SK-N-SH (cell line): ENCODE measurements around the gene IL1RL2. TPM values are rescaled to one million over a fixed set of nuclear protein-coding genes. Genes with fewer than 3 reads are reported as not detected.
A peak's percentile ranks its signal among the peaks of the same experiment; 100 is the strongest.

Experiments
- CTCF ChIA-PET: fragments of 300-600, 350-600 bp; formaldehyde crosslinking; extraction: SDS; loops from one replicate; lab custom pipeline; 2021; lab: Yijun Ruan, JAX
- POLR2A ChIA-PET: fragments of 350-600 bp; sonication (Branson Sonifier 250); formaldehyde crosslinking; extraction: SDS; loops from one replicate; lab custom pipeline; 2020; ENCODE audit warnings: antibody characterized with exemption, inconsistent platforms; lab: Yijun Ruan, JAX
- DNase-seq: peaks from one replicate; pipeline ENCODE4 v3.0.0; 2012
- H2AFZ ChIP-seq: fragments of 200-600 bp; sonication (generic); 2 replicates; pipeline ENCODE4 v1.8.1; 2016; ENCODE audit warnings: antibody characterized with exemption, mild to moderate bottlenecking, low read depth
- H3F3A ChIP-seq: fragments of 200-600 bp; sonication (generic); replicated peaks from 2 replicates; pipeline ENCODE3; 2016; ENCODE audit warnings: antibody characterized with exemption, mild to moderate bottlenecking; ENCODE audit not compliant: insufficient read depth
- H3K27ac ChIP-seq, 2 experiments: fragments of 200-500 bp in 1 of 2; fragments of 200-600 bp in 1 of 2; sonication (Bioruptor generic) in 1 of 2; sonication (generic), shearing (Covaris generic) in 1 of 2; 2 replicates each; pipeline versions ENCODE4 v1.5.1 to v1.6.1; 2014 to 2016; ENCODE audit warnings: low read depth in 2 of 2, inconsistent platforms in 1 of 2, low read length in 1 of 2, mild to moderate bottlenecking in 1 of 2, mixed read lengths in 1 of 2
- H3K27me3 ChIP-seq: fragments of 200-600 bp; sonication (generic), shearing (Covaris generic); 2 replicates; pipeline ENCODE4 v1.6.1; 2016; ENCODE audit warnings: mixed run types; ENCODE audit not compliant: insufficient read depth
- H3K36me3 ChIP-seq, 2 experiments: fragments of 200-500 bp in 1 of 2; fragments of 200-600 bp in 1 of 2; sonication (Bioruptor generic) in 1 of 2; sonication (generic) in 1 of 2; replicated peaks in 1 of 2; 2 replicates each; pipeline versions ENCODE3 to v1.5.1; 2014 to 2016; ENCODE audit warnings: low read length in 1 of 2, mild to moderate bottlenecking in 1 of 2; ENCODE audit not compliant: insufficient read depth in 2 of 2, control insufficient read depth in 1 of 2
- H3K4me1 ChIP-seq, 2 experiments: fragments of 200-500 bp in 1 of 2; fragments of 200-600 bp in 1 of 2; sonication (Bioruptor generic) in 1 of 2; sonication (generic), shearing (Covaris generic) in 1 of 2; 2 replicates each; pipeline versions ENCODE4 v1.5.1 to v1.6.1; 2014 to 2016; ENCODE audit warnings: low read depth in 1 of 2, low read length in 1 of 2, mixed run types in 1 of 2; ENCODE audit not compliant: insufficient read depth in 2 of 2, control insufficient read depth in 1 of 2
- H3K4me2 ChIP-seq: fragments of 200-600 bp; sonication (generic), shearing (Covaris generic); 2 replicates; pipeline ENCODE4 v1.6.1; 2017; ENCODE audit warnings: mixed run types
- H3K4me3 ChIP-seq, 2 experiments: fragments of 200-500 bp in 1 of 2; fragments of 200-600 bp in 1 of 2; sonication (Bioruptor generic) in 1 of 2; sonication (generic), shearing (Covaris generic) in 1 of 2; 2 replicates each; pipeline versions ENCODE4 v1.5.1 to v1.8.1; 2014 to 2016; ENCODE audit warnings: low read depth in 2 of 2, inconsistent platforms in 1 of 2, low read length in 1 of 2, mild to moderate bottlenecking in 1 of 2, mixed read lengths in 1 of 2, moderate library complexity in 1 of 2
- H3K79me2 ChIP-seq: fragments of 200-600 bp; sonication (generic); 2 replicates; pipeline ENCODE4 v1.8.1; 2017; ENCODE audit warnings: mild to moderate bottlenecking; ENCODE audit not compliant: insufficient read depth
- H3K9ac ChIP-seq: fragments of 200-600 bp; sonication (generic); 2 replicates; pipeline ENCODE4 v1.6.1; 2017; ENCODE audit warnings: mixed run types
- H3K9me2 ChIP-seq: fragments of 200-600 bp; sonication (generic); 2 replicates; pipeline ENCODE4 v1.6.1; 2017; ENCODE audit warnings: mixed run types
- H3K9me3 ChIP-seq: fragments of 200-600 bp; sonication (generic); 2 replicates; pipeline ENCODE4 v1.6.1; 2017; ENCODE audit warnings: mixed run types, mild to moderate bottlenecking, moderate library complexity
- H4K20me1 ChIP-seq: fragments of 200-600 bp; sonication (generic); 2 replicates; pipeline ENCODE4 v1.6.1; 2017; ENCODE audit warnings: mild to moderate bottlenecking, mixed run types; ENCODE audit not compliant: insufficient read depth
- ELF1 ChIP-seq: IDR thresholded peaks from 2 replicates; pipeline ENCODE4 v1.4.0; 2012
- EP300 ChIP-seq, 2 experiments: IDR thresholded peaks; 2 replicates each; pipeline versions ENCODE4 v1.4.0 to v1.6.1; 2012; ENCODE audit warnings: borderline replicate concordance in 1 of 2, low read depth in 1 of 2, low read length in 1 of 2
- FOXM1 ChIP-seq: IDR thresholded peaks from 2 replicates; pipeline ENCODE4 v1.4.0; 2012; ENCODE audit warnings: low read depth, mild to moderate bottlenecking
- GATA2 ChIP-seq: sonication (generic); formaldehyde crosslinking; IDR thresholded peaks from 2 replicates; pipeline ENCODE4 v1.5.0; 2020; ENCODE audit warnings: mild to moderate bottlenecking, missing genetic modification reagents
- MAX ChIP-seq: IDR thresholded peaks from 2 replicates; pipeline ENCODE4 v1.4.0; 2012; ENCODE audit warnings: low read depth
- PBX3 ChIP-seq: IDR thresholded peaks from 2 replicates; pipeline ENCODE4; 2012
- POLR2AphosphoS5 ChIP-seq: IDR thresholded peaks from 2 replicates; pipeline ENCODE4 v1.6.1; 2012; ENCODE audit warnings: low read depth, low read length
- REST ChIP-seq: IDR thresholded peaks from 2 replicates; pipeline ENCODE4 v1.6.1; 2012; ENCODE audit warnings: mild to moderate bottlenecking, low read depth, low read length, moderate library complexity
- RFX5 ChIP-seq: IDR thresholded peaks from 2 replicates; pipeline ENCODE4 v1.6.1; 2012; ENCODE audit warnings: mild to moderate bottlenecking, improper control_type of control experiment, low read length
- TEAD4 ChIP-seq: IDR thresholded peaks from 2 replicates; pipeline ENCODE4 v1.4.0; 2012; ENCODE audit warnings: mild to moderate bottlenecking, borderline replicate concordance; ENCODE audit not compliant: insufficient read depth
- YY1 ChIP-seq: IDR thresholded peaks from 2 replicates; pipeline ENCODE4 v1.4.0; 2012; ENCODE audit warnings: low read depth, mild to moderate bottlenecking
- WGBS: methylation state at CpG from one replicate; pipeline ENCODE4 v1.1.6; 2017; ENCODE audit warnings: low lambda C conversion rate; 5-methylcytosine and 5-hydroxymethylcytosine counted together
- polyA plus RNA-seq, 3 experiments: library from polyadenylated mRNA; depleted of rRNA; stranded (reverse); fragments of >200 nt; gene quantifications; 2 replicates each; pipeline ENCODE4 v1.2.3, GENCODE V29; 2012
- TF ChIP-seq, protein P1 (sequence below): IDR thresholded peaks from 2 replicates; pipeline ENCODE4 v1.4.0; 2012; ENCODE audit warnings: low read depth, borderline replicate concordance

The IL1RL2 gene
- polyA plus RNA-seq, 1 of the 3 experiments (the other 2 are of a cell fraction) = 0.05 TPM

- no peak for DNase-seq
- no peaks in the 10 kb centered on the region for H3K27me3 ChIP-seq
- no peaks in the 10 kb centered on the region for H3K9me2 ChIP-seq
- peaks cover 6% of the 10 kb centered on the region; the same call in 1 of the 2 replicates for H3K79me2 ChIP-seq
- peak overlapping the region; percentile 58 to 72 for H3K4me3 ChIP-seq
- POLR2A ChIA-PET = no interaction called here
- H3K9me3 ChIP-seq = no peaks in the 10 kb centered on the region
- H3F3A ChIP-seq = no peaks in the 10 kb centered on the region
- peak overlapping the region in 1 of 2 experiments; percentile 55; a peak in 2 of 4 replicates for H3K27ac ChIP-seq
- no peaks in the 10 kb centered on the region for H4K20me1 ChIP-seq
- peaks cover 0 to 15% of the 10 kb centered on the region in 2 experiments; a peak in 2 of 4 replicates for H3K4me1 ChIP-seq
- CTCF ChIA-PET = interaction anchor here (1.2 to 1.9 kb wide), 2 partner anchors 122 to 123 kb away, joined by 4 to 8 read pairs; no protein-coding TSS in a partner anchor
- H2AFZ ChIP-seq = peak overlapping the region; percentile 89; the same call in 1 of the 2 replicates
- peak overlapping the region; percentile 82 for H3K4me2 ChIP-seq
- H3K36me3 ChIP-seq = peaks cover 0 to 10% of the 10 kb centered on the region in 2 experiments
- peak overlapping the region; percentile 69 for H3K9ac ChIP-seq
- no peak for TF ChIP-seq TEAD4
- TF ChIP-seq MAX = no peak
- TF ChIP-seq GATA2 (CRISPR knock-in tag) = no peak
- TF ChIP-seq ELF1 = no peak
- TF ChIP-seq FOXM1 = no peak
- TF ChIP-seq PBX3 = no peak
- TF ChIP-seq EP300 (IDR thresholded peaks at IDR 0.05; ENCODE audit: borderline replicate concordance in 1 of 2, low read depth in 1 of 2, low read length in 1 of 2) = no peak
- no peak for TF ChIP-seq POLR2AphosphoS5
- TF ChIP-seq RFX5 = no peak
- no peak for TF ChIP-seq YY1
- TF ChIP-seq, protein P1, sequence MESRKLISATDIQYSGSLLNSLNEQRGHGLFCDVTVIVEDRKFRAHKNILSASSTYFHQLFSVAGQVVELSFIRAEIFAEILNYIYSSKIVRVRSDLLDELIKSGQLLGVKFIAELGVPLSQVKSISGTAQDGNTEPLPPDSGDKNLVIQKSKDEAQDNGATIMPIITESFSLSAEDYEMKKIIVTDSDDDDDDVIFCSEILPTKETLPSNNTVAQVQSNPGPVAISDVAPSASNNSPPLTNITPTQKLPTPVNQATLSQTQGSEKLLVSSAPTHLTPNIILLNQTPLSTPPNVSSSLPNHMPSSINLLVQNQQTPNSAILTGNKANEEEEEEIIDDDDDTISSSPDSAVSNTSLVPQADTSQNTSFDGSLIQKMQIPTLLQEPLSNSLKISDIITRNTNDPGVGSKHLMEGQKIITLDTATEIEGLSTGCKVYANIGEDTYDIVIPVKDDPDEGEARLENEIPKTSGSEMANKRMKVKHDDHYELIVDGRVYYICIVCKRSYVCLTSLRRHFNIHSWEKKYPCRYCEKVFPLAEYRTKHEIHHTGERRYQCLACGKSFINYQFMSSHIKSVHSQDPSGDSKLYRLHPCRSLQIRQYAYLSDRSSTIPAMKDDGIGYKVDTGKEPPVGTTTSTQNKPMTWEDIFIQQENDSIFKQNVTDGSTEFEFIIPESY = no peak
- no peak for TF ChIP-seq REST
- TF ChIP-seq, all 33 proteins: peak for 0
- WGBS = 13% methylated on average over 21 of the region's 42 CpGs
Measured at GRCh38 chr2:102142829-102143449, 43.9 kb upstream of the IL1RL2 start.
